Lung (tissue), 12 donors: ENCODE data around the gene TPST2. TPM values are rescaled to one million over a fixed set of nuclear protein-coding genes. Genes with fewer than 3 reads are reported as not detected.
A peak's percentile ranks its signal among the peaks of the same experiment; 100 is the strongest.

ENCODE experiments used
- ATAC-seq: fragments of 200-7000 bp; cut with Tn5 transposase; one replicate; pipeline ENCODE4 v1.9.1; 2020; ENCODE audit warnings: moderate number of reproducible peaks; ENCODE audit not compliant: insufficient read depth, low FRiP score
- DNase-seq, 3 donors: peaks; one replicate each; pipeline ENCODE4 v3.0.0-alpha.2; 2013 to 2017
- H3K27ac ChIP-seq, 2 donors: one replicate each; pipeline ENCODE4 v1.5.1; 2013; ENCODE audit warnings: mild to moderate bottlenecking in 2 of 2, moderate library complexity in 2 of 2, control low read depth in 1 of 2, inconsistent platforms in 1 of 2, low read depth in 1 of 2, low read length in 1 of 2
- H3K27me3 ChIP-seq, 3 donors: one replicate each; pipeline ENCODE4 v1.5.1; 2013; ENCODE audit warnings: low read length in 2 of 3; ENCODE audit not compliant: control insufficient read depth in 3 of 3, insufficient read depth in 3 of 3
- H3K36me3 ChIP-seq, 4 donors: one replicate each; pipeline ENCODE4 v1.5.1; 2013; ENCODE audit warnings: low read length in 4 of 4, mild to moderate bottlenecking in 1 of 4, moderate library complexity in 1 of 4; ENCODE audit not compliant: control insufficient read depth in 4 of 4, insufficient read depth in 4 of 4
- H3K4me1 ChIP-seq, 5 donors: one replicate each; pipeline ENCODE4 v1.5.1; 2013; ENCODE audit warnings: low read length in 5 of 5, mild to moderate bottlenecking in 2 of 5, moderate library complexity in 1 of 5; ENCODE audit not compliant: control insufficient read depth in 5 of 5, insufficient read depth in 5 of 5
- H3K4me3 ChIP-seq: one replicate; pipeline ENCODE4 v1.5.1; 2013; ENCODE audit warnings: mild to moderate bottlenecking, control low read depth, moderate library complexity
- H3K9ac ChIP-seq, 2 donors: one replicate each; pipeline ENCODE4 v1.5.1; 2013; ENCODE audit warnings: low read length in 2 of 2, control low read depth in 1 of 2; ENCODE audit not compliant: insufficient read depth in 1 of 2
- H3K9me3 ChIP-seq, 4 donors: one replicate each; pipeline ENCODE4 v1.5.1; 2013; ENCODE audit warnings: low read length in 3 of 4, mild to moderate bottlenecking in 1 of 4, moderate library complexity in 1 of 4; ENCODE audit not compliant: control insufficient read depth in 4 of 4, insufficient read depth in 3 of 4
- WGBS, 2 donors: extraction: QIAGEN DNeasy Blood & Tissue Kit; methylation state at CpG; one replicate each; pipeline ENCODE4 v1.1.7; 2013; 5-methylcytosine and 5-hydroxymethylcytosine counted together
- polyA plus RNA-seq, 2 donors: library from polyadenylated mRNA; stranded (reverse); fragments of 200-250 nt; gene quantifications; one replicate each; pipeline ENCODE4 v1.2.1, GENCODE V29; 2013
- total RNA-seq, 2 donors: library from RNA; depleted of rRNA in 1 of 2; stranded (reverse); fragments of >200 nt in 1 of 2; gene quantifications; one replicate each; pipeline ENCODE4 v1.2.1, GENCODE V29; 2014 to 2021
- TF ChIP-seq, protein P1 (sequence below): IDR thresholded peaks from 2 replicates; pipeline ENCODE4 v1.5.1; 2012; ENCODE audit warnings: mild to moderate bottlenecking; ENCODE audit errors: control extremely low read depth, extremely low read depth
- donor health status: control.
- donor health status: control.
- donor health status: Bipolar disorder and iron deficiency.
- donor health status: healthy.
- donor health status: DM: yes; HTN: yes; CAD: no.

TPST2 gene
- total and polyA plus RNA-seq, 4 donors: 32.6 to 72.3 (median 59.9) TPM

DNA sequence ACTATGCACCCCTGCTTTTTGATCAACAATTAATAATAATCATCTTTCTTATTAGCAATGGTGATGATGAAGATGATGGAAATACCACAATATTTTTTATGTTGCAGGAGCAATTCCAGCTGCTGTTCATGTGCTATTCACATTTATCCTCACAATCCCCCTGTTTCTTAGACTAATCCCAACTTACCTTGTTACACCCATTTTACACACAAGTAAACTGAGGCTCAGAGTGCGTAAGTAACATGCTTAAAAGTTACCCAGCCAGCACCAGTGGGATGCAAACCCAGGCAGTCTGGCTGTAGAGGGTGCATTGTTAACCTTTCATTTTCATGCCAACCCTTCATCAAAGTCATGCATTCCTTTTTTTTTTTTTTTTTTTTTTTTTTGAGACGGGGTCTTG is 30.3 kb upstream of the TPST2 start:
- Histone ChIP-seq H3K36me3 (no peaks in the 10 kb centered on the region), H3K9me3 (no peaks in the 10 kb centered on the region), H3K9ac (no peak overlapping the region), H3K27me3 (peaks cover 0 to under 1% (median 0%) of the 10 kb centered on the region in 3 donors), H3K27ac (no peak overlapping the region), H3K4me1 (peaks cover 0 to 25% (median 9%) of the 10 kb centered on the region in 5 donors), H3K4me3 (no peak overlapping the region)
- ATAC-seq: no peak
- no peak for DNase-seq
- TF ChIP-seq, protein P1, sequence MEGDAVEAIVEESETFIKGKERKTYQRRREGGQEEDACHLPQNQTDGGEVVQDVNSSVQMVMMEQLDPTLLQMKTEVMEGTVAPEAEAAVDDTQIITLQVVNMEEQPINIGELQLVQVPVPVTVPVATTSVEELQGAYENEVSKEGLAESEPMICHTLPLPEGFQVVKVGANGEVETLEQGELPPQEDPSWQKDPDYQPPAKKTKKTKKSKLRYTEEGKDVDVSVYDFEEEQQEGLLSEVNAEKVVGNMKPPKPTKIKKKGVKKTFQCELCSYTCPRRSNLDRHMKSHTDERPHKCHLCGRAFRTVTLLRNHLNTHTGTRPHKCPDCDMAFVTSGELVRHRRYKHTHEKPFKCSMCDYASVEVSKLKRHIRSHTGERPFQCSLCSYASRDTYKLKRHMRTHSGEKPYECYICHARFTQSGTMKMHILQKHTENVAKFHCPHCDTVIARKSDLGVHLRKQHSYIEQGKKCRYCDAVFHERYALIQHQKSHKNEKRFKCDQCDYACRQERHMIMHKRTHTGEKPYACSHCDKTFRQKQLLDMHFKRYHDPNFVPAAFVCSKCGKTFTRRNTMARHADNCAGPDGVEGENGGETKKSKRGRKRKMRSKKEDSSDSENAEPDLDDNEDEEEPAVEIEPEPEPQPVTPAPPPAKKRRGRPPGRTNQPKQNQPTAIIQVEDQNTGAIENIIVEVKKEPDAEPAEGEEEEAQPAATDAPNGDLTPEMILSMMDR: no peak
- WGBS, 2 donors: 75 to 92% methylated on average over 2 of the region's 2 CpGs

- DNase-seq (peak; percentile 75 to 86 (median 79)), ATAC-seq (no peak)
- peaks cover 0 to 3% (median 1%) of the 10 kb centered on the region in 3 donors for H3K27me3 ChIP-seq
- peaks cover 0 to 25% (median 9%) of the 10 kb centered on the region in 5 donors for H3K4me1 ChIP-seq
- no peaks in the 10 kb centered on the region for H3K36me3 ChIP-seq
- TF ChIP-seq, protein P1: no peak
- 43 to 45% methylated on average over 6 of the region's 6 CpGs for WGBS, 2 donors
- no peaks in the 10 kb centered on the region for H3K9me3 ChIP-seq
- no peak overlapping the region for H3K9ac ChIP-seq
- peak overlapping the region in 1 of 2 donors; percentile 2 for H3K27ac ChIP-seq
- H3K4me3 ChIP-seq: no peak overlapping the region
Measured at GRCh38 chr22:26619510-26619909, 29.6 kb upstream of the TPST2 start.

GRCh38 chr22:26618455-26618854 is 28.5 kb upstream of the TPST2 start:
- Histone ChIP-seq H3K9me3 (no peaks in the 10 kb centered on the region), H3K4me3 (no peak overlapping the region), H3K4me1 (peaks cover 0 to 25% (median 9%) of the 10 kb centered on the region in 5 donors), H3K27ac (no peak overlapping the region), H3K9ac (no peak overlapping the region), H3K27me3 (peaks cover 0 to 5% (median 3%) of the 10 kb centered on the region in 3 donors), H3K36me3 (no peaks in the 10 kb centered on the region)
- no peak for DNase-seq
- no peak for ATAC-seq
- 81 to 96% methylated on average over 8 of the region's 8 CpGs for WGBS, 2 donors
- TF ChIP-seq, protein P1: no peak
